Measurements from ENCODE around the gene ADCY7. TPM values are rescaled to one million over a fixed set of nuclear protein-coding genes. Genes with fewer than 3 reads are reported as not detected.
A peak's percentile ranks its signal among the peaks of the same experiment; 100 is the strongest.

Gene ADCY7
- total RNA-seq, 1 donor from 2014 or later, result 8.8 TPM

DNA sequence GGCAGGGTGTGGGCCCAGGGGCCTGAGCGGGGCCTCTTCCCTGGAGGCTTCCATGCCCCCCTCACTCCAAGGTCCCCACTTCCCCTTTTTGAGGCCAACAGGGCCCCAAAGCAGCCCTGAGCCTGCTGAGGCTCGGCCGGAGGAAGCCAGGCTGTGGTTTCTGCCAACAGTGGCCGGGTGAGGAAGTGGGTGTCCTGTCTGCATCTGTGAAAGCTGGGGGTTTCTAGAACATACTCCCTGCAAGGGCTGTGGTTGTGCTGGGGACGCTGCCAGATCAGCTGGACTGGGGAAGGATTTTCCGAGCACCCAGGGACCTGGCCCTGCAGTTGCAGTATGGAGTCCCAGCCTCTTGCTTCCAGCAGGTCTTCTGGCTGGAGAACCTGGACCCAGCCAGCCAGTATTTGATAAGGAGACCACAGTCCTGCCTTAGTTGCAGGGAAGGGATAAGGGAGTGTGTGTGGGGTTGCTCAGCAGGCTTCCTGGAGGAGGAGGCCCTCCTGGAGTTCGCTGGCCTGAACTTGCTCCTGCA, 15.7 kb downstream of the ADCY7 start:
- peaks cover 3% of the 10 kb centered on the region for H3K9me3 Mint-ChIP-seq
- no peak overlapping the region for H3K4me3 Mint-ChIP-seq
- no peaks in the 10 kb centered on the region for H3K27me3 Mint-ChIP-seq (ENCODE audit: low read depth)
- H3K36me3 Mint-ChIP-seq (ENCODE audit: low read depth), result no peaks in the 10 kb centered on the region
- TF ChIP-seq CTCF (conservative IDR thresholded peaks at IDR 0.05), result no peak
- no peak for DNase-seq (ENCODE audit: low read depth, low spot score)
- H3K27ac Mint-ChIP-seq (ENCODE audit: unreplicated experiment), result peak overlapping the region; percentile 62
- H3K4me1 Mint-ChIP-seq, result peaks cover 5% of the 10 kb centered on the region

- no peaks in the 10 kb centered on the region for H3K27me3 Mint-ChIP-seq (ENCODE audit: low read depth)
- H3K9me3 Mint-ChIP-seq, result peaks cover 3% of the 10 kb centered on the region
- no peak overlapping the region for H3K4me3 Mint-ChIP-seq
- TF ChIP-seq CTCF (conservative IDR thresholded peaks at IDR 0.05), result no peak
- DNase-seq (ENCODE audit: low read depth, low spot score), result no peak
- no peak overlapping the region for H3K27ac Mint-ChIP-seq (ENCODE audit: unreplicated experiment)
- H3K4me1 Mint-ChIP-seq, result peaks cover 5% of the 10 kb centered on the region
- no peaks in the 10 kb centered on the region for H3K36me3 Mint-ChIP-seq (ENCODE audit: low read depth)
Observed at GRCh38 chr16:50282955-50283631, 16.7 kb downstream of the ADCY7 start.

DNA sequence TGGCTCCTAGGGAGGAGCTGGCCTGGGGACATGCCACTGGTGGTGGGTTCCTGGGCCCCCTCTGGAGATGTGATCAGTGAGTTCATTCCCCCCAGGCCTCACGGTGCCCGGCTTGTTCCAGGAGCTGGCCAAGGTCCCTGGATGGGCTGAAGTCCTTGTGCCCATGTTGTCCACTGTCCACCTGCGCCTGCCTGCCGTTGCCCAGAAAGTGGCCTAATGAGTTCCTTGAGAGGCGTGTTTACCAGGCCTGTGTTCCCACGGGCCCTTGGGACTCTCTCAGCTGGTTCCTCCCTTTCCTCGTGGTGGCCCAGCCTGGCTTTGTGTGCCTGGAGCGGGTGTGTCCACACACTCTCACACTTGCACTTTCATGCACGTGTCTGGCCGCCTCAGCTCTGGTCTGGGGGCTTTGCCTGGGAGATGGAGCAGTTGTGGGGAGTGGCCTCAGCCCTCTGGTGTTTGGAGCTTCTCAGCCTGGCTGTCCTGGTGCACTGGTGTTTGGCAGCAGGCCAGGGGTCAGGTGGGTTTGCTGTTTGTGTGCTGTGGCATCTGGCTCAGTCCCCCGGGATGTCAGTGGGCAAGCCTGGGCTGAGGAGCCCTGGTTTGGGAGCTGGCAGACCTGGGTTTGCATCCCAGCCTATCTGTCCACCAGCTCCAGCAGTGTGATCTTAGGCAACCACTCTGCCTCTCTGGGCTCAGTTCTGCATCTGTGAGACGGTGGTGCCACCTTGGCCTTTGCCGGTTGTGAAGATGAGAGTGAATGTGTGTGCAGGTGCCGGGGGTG, 18.0 kb downstream of the ADCY7 start:
- H3K27me3 Mint-ChIP-seq (ENCODE audit: low read depth), result no peaks in the 10 kb centered on the region
- no peak overlapping the region for H3K4me3 Mint-ChIP-seq
- TF ChIP-seq CTCF (conservative IDR thresholded peaks at IDR 0.05), result no peak
- peak overlapping the region; percentile 16 for H3K27ac Mint-ChIP-seq (ENCODE audit: unreplicated experiment)
- peaks cover 5% of the 10 kb centered on the region for H3K4me1 Mint-ChIP-seq
- H3K36me3 Mint-ChIP-seq (ENCODE audit: low read depth), result no peaks in the 10 kb centered on the region
- H3K9me3 Mint-ChIP-seq, result no peaks in the 10 kb centered on the region
- no peak for DNase-seq (ENCODE audit: low read depth, low spot score)

DNA sequence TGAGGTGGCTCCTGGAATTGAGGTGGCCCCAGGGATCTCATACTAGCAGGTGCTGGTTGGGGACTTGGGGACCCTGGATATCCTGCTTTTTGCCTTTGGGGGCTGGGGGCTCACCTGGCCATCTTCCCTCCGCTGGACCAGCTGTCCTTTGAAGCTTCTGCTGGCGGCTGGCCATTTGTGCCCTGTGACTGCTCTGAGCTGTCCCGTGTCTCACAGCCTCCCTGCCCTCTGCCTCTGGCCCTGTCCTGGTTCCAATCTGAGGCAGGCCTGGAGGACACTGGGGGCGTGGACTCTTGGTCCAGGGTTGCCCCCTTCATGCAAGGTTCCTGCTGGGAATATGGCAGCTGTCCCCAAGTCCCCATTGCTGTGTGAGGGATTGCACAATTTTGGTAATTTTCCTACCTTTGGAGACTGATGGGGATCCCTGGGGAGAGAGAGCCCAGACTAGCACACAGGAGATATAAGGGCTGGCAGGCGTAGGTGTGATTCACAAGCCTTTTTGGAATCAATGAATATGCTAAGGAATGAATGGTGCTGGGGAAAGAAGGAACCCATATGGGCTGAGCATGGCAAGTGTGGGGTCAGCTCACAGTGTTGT, 19.2 kb downstream of the ADCY7 start:
- Mint-ChIP-seq H3K4me1 (peaks cover 5% of the 10 kb centered on the region), H3K9me3 (no peaks in the 10 kb centered on the region), H3K4me3 (no peak overlapping the region), H3K27ac (ENCODE audit: unreplicated experiment) (no peak overlapping the region), H3K27me3 (ENCODE audit: low read depth) (no peaks in the 10 kb centered on the region), H3K36me3 (ENCODE audit: low read depth) (no peaks in the 10 kb centered on the region)
- no peak for TF ChIP-seq CTCF (conservative IDR thresholded peaks at IDR 0.05)
- DNase-seq (ENCODE audit: low read depth, low spot score), result no peak

GRCh38 chr16:50286681-50287080, 20.3 kb downstream of the ADCY7 start:
- Mint-ChIP-seq H3K27me3 (ENCODE audit: low read depth) (no peaks in the 10 kb centered on the region), H3K27ac (ENCODE audit: unreplicated experiment) (no peak overlapping the region), H3K4me1 (peaks cover 5% of the 10 kb centered on the region), H3K4me3 (no peak overlapping the region), H3K9me3 (no peaks in the 10 kb centered on the region), H3K36me3 (ENCODE audit: low read depth) (no peaks in the 10 kb centered on the region)
- DNase-seq (ENCODE audit: low read depth, low spot score), result no peak
- no peak for TF ChIP-seq CTCF (conservative IDR thresholded peaks at IDR 0.05)

Data from neural crest cell (in vitro differentiated cells).